H9 (cell line): ENCODE results near the gene RYR3. TPM values are rescaled to one million over a fixed set of nuclear protein-coding genes. Genes with fewer than 3 reads are reported as not detected.

Source experiments
- DNase-seq: peaks from one replicate; pipeline ENCODE4 v3.0.0-alpha.2; 2017
- H2AFZ ChIP-seq: one replicate; pipeline ENCODE4 v1.6.1; 2013; ENCODE audit warnings: mild to moderate bottlenecking, low read length, control low read depth, moderate library complexity
- H2AK5ac ChIP-seq: 2 replicates; pipeline ENCODE4 v1.6.1; 2013; ENCODE audit warnings: low read length, control low read depth, mixed read lengths; ENCODE audit not compliant: insufficient read length
- H2BK120ac ChIP-seq: one replicate; pipeline ENCODE4 v1.6.1; 2013; ENCODE audit warnings: low read depth, mild to moderate bottlenecking, low read length, control low read depth, inconsistent platforms; ENCODE audit not compliant: poor library complexity, severe bottlenecking
- H2BK12ac ChIP-seq: 2 replicates; pipeline ENCODE4 v1.6.1; 2013; ENCODE audit warnings: low read length, control low read depth, mixed read lengths, low read depth; ENCODE audit not compliant: insufficient read length
- H2BK15ac ChIP-seq: 2 replicates; pipeline ENCODE4 v1.6.1; 2013; ENCODE audit warnings: low read depth, low read length, control low read depth
- H2BK20ac ChIP-seq: one replicate; pipeline ENCODE4 v1.6.1; 2013; ENCODE audit warnings: low read depth, mild to moderate bottlenecking, low read length, control low read depth, inconsistent platforms; ENCODE audit not compliant: poor library complexity, severe bottlenecking
- H2BK5ac ChIP-seq: 2 replicates; pipeline ENCODE4 v1.6.1; 2013; ENCODE audit warnings: low read length, control low read depth, mixed read lengths; ENCODE audit not compliant: insufficient read length
- H3K14ac ChIP-seq: 2 replicates; pipeline ENCODE4 v1.6.1; 2013; ENCODE audit warnings: low read length, control low read depth; ENCODE audit not compliant: insufficient read depth
- H3K18ac ChIP-seq: 2 replicates; pipeline ENCODE4 v1.6.1; 2013; ENCODE audit warnings: low read depth, mild to moderate bottlenecking, mixed read lengths, low read length, control low read depth; ENCODE audit not compliant: insufficient read length
- H3K23ac ChIP-seq: 2 replicates; pipeline ENCODE4 v1.6.1; 2013; ENCODE audit warnings: low read length, control low read depth, mixed read lengths, low read depth; ENCODE audit not compliant: insufficient read length
- H3K23me2 ChIP-seq: 2 replicates; pipeline ENCODE4 v1.6.1; 2013; ENCODE audit warnings: low read depth, mild to moderate bottlenecking, mixed read lengths, low read length, control low read depth; ENCODE audit not compliant: insufficient read length, poor library complexity, severe bottlenecking
- H3K27ac ChIP-seq: 2 replicates; pipeline ENCODE4 v1.5.1; 2013; ENCODE audit warnings: low read length, control low read depth, mixed read lengths, low read depth; ENCODE audit not compliant: insufficient read length
- H3K27me3 ChIP-seq: 2 replicates; pipeline ENCODE4 v1.6.1; 2013; ENCODE audit warnings: low read length, control low read depth, inconsistent platforms; ENCODE audit not compliant: insufficient read depth
- H3K4ac ChIP-seq: 2 replicates; pipeline ENCODE4 v1.6.1; 2013; ENCODE audit warnings: low read depth, mild to moderate bottlenecking, control low read depth, inconsistent platforms, low read length, moderate library complexity
- H3K4me1 ChIP-seq: 2 replicates; pipeline ENCODE4 v1.6.1; 2013; ENCODE audit warnings: low read length, control low read depth, inconsistent platforms; ENCODE audit not compliant: insufficient read depth
- H3K4me2 ChIP-seq: 2 replicates; pipeline ENCODE4 v1.6.1; 2013; ENCODE audit warnings: low read length, control low read depth, mixed read lengths; ENCODE audit not compliant: insufficient read length, insufficient read depth
- H3K56ac ChIP-seq: 2 replicates; pipeline ENCODE4 v1.6.1; 2013; ENCODE audit warnings: low read depth, mild to moderate bottlenecking, mixed read lengths, low read length, control low read depth; ENCODE audit not compliant: insufficient read length
- H3K79me1 ChIP-seq: 2 replicates; pipeline ENCODE4 v1.6.1; 2013; ENCODE audit warnings: low read depth, mild to moderate bottlenecking, moderate library complexity, low read length, control low read depth, inconsistent platforms; ENCODE audit not compliant: insufficient read depth, poor library complexity, severe bottlenecking
- H3K79me2 ChIP-seq: 2 replicates; pipeline ENCODE4 v1.6.1; 2013; ENCODE audit warnings: low read length, control low read depth, inconsistent platforms; ENCODE audit not compliant: insufficient read depth
- H3K9ac ChIP-seq: 2 replicates; pipeline ENCODE4 v1.6.1; 2013; ENCODE audit warnings: low read length, control low read depth, mixed read lengths; ENCODE audit not compliant: insufficient read length; ENCODE audit errors: extremely low read depth
- H3K9me3 ChIP-seq: one replicate; pipeline ENCODE4 v1.6.1; 2013; ENCODE audit warnings: low read depth, low read length, inconsistent platforms; ENCODE audit not compliant: control insufficient read depth
- H3T11ph ChIP-seq: one replicate; pipeline ENCODE4 v1.6.1; 2013; ENCODE audit warnings: mild to moderate bottlenecking, low read length, control low read depth, inconsistent platforms
- H4K20me1 ChIP-seq: one replicate; pipeline ENCODE4 v1.6.1; 2013; ENCODE audit not compliant: control insufficient read depth, insufficient read length, insufficient read depth
- H4K5ac ChIP-seq: 2 replicates; pipeline ENCODE4 v1.6.1; 2013; ENCODE audit warnings: low read depth, mild to moderate bottlenecking, mixed read lengths, low read length, control low read depth; ENCODE audit not compliant: insufficient read length
- H4K8ac ChIP-seq: replicated peaks from 2 replicates; pipeline ENCODE4 v1.6.1; 2013; ENCODE audit warnings: low read length, control low read depth, mixed read lengths, low read depth; ENCODE audit not compliant: insufficient read length
- H4K91ac ChIP-seq: 2 replicates; pipeline ENCODE4 v1.6.1; 2013; ENCODE audit warnings: low read depth, mild to moderate bottlenecking, moderate library complexity, mixed read lengths, low read length, control low read depth; ENCODE audit not compliant: insufficient read length
- H3K27ac Mint-ChIP-seq, 3 experiments: 2 replicates in 2 of 3; 3 replicates in 1 of 3; pipeline ENCODE4 v1.8.0; 2020 to 2021; ENCODE audit warnings: mixed read lengths in 3 of 3, mild to moderate bottlenecking in 1 of 3, moderate library complexity in 1 of 3
- H3K27me3 Mint-ChIP-seq: 2 replicates; pipeline ENCODE4 v1.8.0; 2021; ENCODE audit warnings: low read depth, mild to moderate bottlenecking, moderate library complexity, mixed read lengths
- H3K36me3 Mint-ChIP-seq, 3 experiments: 2 replicates in 2 of 3; 3 replicates in 1 of 3; pipeline ENCODE4 v1.8.0; 2020 to 2021; ENCODE audit warnings: low read depth in 3 of 3, mixed read lengths in 3 of 3; ENCODE audit not compliant: insufficient read depth in 1 of 3
- H3K4me1 Mint-ChIP-seq, 2 experiments: 2 replicates each; pipeline ENCODE4 v1.8.0; 2020; ENCODE audit warnings: mixed read lengths in 2 of 2
- H3K4me3 Mint-ChIP-seq, 2 experiments: 2 replicates in 1 of 2; 3 replicates in 1 of 2; pipeline ENCODE4 v1.8.0; 2020 to 2021; ENCODE audit warnings: mild to moderate bottlenecking in 2 of 2, mixed read lengths in 2 of 2, moderate library complexity in 1 of 2
- H3K9me3 Mint-ChIP-seq, 2 experiments: 2 replicates in 1 of 2; 3 replicates in 1 of 2; pipeline ENCODE4 v1.8.0; 2020; ENCODE audit warnings: mild to moderate bottlenecking in 2 of 2, mixed read lengths in 2 of 2, moderate library complexity in 1 of 2
- WGBS: extraction: QIAGEN DNeasy Blood & Tissue Kit; methylation state at CpG from one replicate; pipeline ENCODE4 v1.1.7; 2013; ENCODE audit warnings: missing lambda C conversion rate, low lambda C conversion rate, mixed read lengths; ENCODE audit not compliant: insufficient read length; ENCODE audit errors: extremely low coverage; 5-methylcytosine and 5-hydroxymethylcytosine counted together
- total RNA-seq: library from RNA; stranded (reverse); gene quantifications from 2 replicates; pipeline ENCODE4 v1.2.1, GENCODE V29; 2021
- TF ChIP-seq, protein P1 (sequence below): fragments of 200-600 bp; sonication (generic); conservative IDR thresholded peaks from 3 replicates; pipeline ENCODE4 v1.8.0; 2021; ENCODE audit warnings: antibody characterized with exemption, mild to moderate bottlenecking

RYR3 gene
- total RNA-seq, 1 experiment from 2014 or later, result 0.85 TPM

DNA sequence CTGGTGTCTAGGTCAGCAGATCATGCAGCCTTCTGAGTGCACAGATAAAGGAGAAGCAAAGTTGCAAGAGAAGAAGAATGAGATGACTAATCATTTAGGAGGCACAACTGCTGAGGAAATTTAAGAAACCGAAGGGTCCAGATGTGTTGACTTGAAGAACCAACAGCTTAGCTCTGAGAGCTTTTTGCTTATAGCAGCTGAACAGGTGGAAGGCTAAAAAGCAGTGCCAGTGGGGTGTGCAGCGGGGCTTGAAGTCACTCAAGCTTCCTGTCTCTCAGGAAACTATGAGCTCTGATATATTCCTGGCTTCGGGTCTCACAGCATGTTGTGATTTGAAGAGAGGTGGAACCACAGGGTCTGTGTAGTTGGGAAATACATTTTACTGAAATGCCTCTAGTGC is 305.7 kb downstream of the RYR3 start:
- no peaks in the 10 kb centered on the region for H3K27me3 Mint-ChIP-seq
- H3K4me1 ChIP-seq, result no peaks in the 10 kb centered on the region
- no peaks in the 10 kb centered on the region for H3K9me3 Mint-ChIP-seq
- H3K14ac ChIP-seq, result no peak overlapping the region
- no peak overlapping the region for H2BK12ac ChIP-seq
- no peaks in the 10 kb centered on the region for H3K79me1 ChIP-seq
- no peak overlapping the region for H3K9ac ChIP-seq
- H3K9me3 ChIP-seq, result no peaks in the 10 kb centered on the region
- no peaks in the 10 kb centered on the region for H4K20me1 ChIP-seq
- H3K79me2 ChIP-seq, result no peaks in the 10 kb centered on the region
- no peak overlapping the region for H3K4me3 Mint-ChIP-seq
- no peak overlapping the region for H3K27ac ChIP-seq
- H3K4me1 Mint-ChIP-seq, result peaks cover 8% of the 10 kb centered on the region in 2 experiments
- H3T11ph ChIP-seq, result no peak overlapping the region
- no CpG with 5 or more reads among the region's 3 CpGs for WGBS
- no peak overlapping the region for H4K5ac ChIP-seq
- no peak overlapping the region for H3K56ac ChIP-seq
- H4K91ac ChIP-seq, result no peak overlapping the region
- no peak overlapping the region for H2BK120ac ChIP-seq
- no peak overlapping the region for H2AK5ac ChIP-seq
- no peak for DNase-seq
- H3K23ac ChIP-seq, result no peak overlapping the region
- H2BK20ac ChIP-seq, result no peak overlapping the region
- no peak overlapping the region for H3K18ac ChIP-seq
- no peak overlapping the region for H3K4me2 ChIP-seq
- H2BK15ac ChIP-seq, result no peak overlapping the region
- TF ChIP-seq, protein P1, sequence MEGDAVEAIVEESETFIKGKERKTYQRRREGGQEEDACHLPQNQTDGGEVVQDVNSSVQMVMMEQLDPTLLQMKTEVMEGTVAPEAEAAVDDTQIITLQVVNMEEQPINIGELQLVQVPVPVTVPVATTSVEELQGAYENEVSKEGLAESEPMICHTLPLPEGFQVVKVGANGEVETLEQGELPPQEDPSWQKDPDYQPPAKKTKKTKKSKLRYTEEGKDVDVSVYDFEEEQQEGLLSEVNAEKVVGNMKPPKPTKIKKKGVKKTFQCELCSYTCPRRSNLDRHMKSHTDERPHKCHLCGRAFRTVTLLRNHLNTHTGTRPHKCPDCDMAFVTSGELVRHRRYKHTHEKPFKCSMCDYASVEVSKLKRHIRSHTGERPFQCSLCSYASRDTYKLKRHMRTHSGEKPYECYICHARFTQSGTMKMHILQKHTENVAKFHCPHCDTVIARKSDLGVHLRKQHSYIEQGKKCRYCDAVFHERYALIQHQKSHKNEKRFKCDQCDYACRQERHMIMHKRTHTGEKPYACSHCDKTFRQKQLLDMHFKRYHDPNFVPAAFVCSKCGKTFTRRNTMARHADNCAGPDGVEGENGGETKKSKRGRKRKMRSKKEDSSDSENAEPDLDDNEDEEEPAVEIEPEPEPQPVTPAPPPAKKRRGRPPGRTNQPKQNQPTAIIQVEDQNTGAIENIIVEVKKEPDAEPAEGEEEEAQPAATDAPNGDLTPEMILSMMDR, result no peak
- H3K27ac Mint-ChIP-seq, result no peak overlapping the region
- H3K27me3 ChIP-seq, result no peaks in the 10 kb centered on the region
- no peak overlapping the region for H2BK5ac ChIP-seq
- no peak overlapping the region for H3K4ac ChIP-seq
- no peak overlapping the region for H4K8ac ChIP-seq
- no peak overlapping the region for H2AFZ ChIP-seq
- no peaks in the 10 kb centered on the region for H3K36me3 Mint-ChIP-seq
- H3K23me2 ChIP-seq, result no peaks in the 10 kb centered on the region
